ENCODE results near the gene RNPEP. TPM values are rescaled to one million over a fixed set of nuclear protein-coding genes. Genes with fewer than 3 reads are reported as not detected.
A peak's percentile ranks its signal among the peaks of the same experiment; 100 is the strongest.

RNPEP gene
- total and polyA plus RNA-seq, 2 of the 13 experiments (the other 11 are each of a cell fraction or from before 2014, with no cell fraction given): 20.6 to 38.4 TPM

DNA sequence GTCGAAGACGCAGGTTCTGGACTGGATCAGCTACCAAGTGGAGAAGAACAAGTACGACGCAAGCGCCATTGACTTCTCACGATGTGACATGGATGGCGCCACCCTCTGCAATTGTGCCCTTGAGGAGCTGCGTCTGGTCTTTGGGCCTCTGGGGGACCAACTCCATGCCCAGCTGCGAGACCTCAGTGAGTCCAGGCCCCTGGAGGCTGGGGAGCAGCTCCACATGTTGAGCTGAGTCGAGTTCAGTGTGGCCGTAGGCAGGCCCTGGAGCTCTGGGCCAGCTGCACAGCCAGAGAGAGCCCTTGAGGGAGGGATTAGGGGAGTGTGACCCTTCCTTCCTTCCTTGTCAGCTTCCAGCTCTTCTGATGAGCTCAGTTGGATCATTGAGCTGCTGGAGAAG, 29.5 kb downstream of the RNPEP start:
- peak overlapping the region; percentile 77 for H3K4me2 ChIP-seq (ENCODE audit: low read depth, low read length)
- no peak overlapping the region for H3K27ac ChIP-seq (ENCODE audit: extremely low read length, insufficient read depth, low read length)
- H3K36me3 ChIP-seq (replicated peaks in 1 of 2; ENCODE audit: control insufficient read depth in 1 of 2, insufficient read depth in 2 of 2, low read length in 2 of 2): peaks cover 23 to 40% of the 10 kb centered on the region in 2 experiments
- H3K27me3 ChIP-seq (ENCODE audit: control insufficient read depth in 1 of 2, insufficient read depth in 2 of 2, low read length in 2 of 2): no peaks in the 10 kb centered on the region; a peak in 1 of 5 replicates
- no peaks in the 10 kb centered on the region for H3K9me3 ChIP-seq (ENCODE audit: low read length)
- peak overlapping the region; percentile 82 to 97 (median 93) for H3K4me3 ChIP-seq (replicated peaks in 1 of 3; ENCODE audit: insufficient read depth in 1 of 3, low read depth in 2 of 3, low read length in 3 of 3)
- H4K20me1 ChIP-seq (ENCODE audit: insufficient read depth, low read length): peaks cover 63% of the 10 kb centered on the region
- peaks cover 37% of the 10 kb centered on the region for H3K79me2 ChIP-seq (ENCODE audit: insufficient read depth, low read length)
- CTCF ChIA-PET (ENCODE audit: low intra/inter-chr PET ratio, low total read pairs): no interaction called here
- FAIRE-seq: no peak
- H3K9ac ChIP-seq (ENCODE audit: insufficient read depth, low read depth, low read length): peak overlapping the region; percentile 92; the same call in 1 of the 2 replicates
- no peak overlapping the region for H2AFZ ChIP-seq (ENCODE audit: low read length)
- no peak for ATAC-seq
- no peak for DNase-seq (ENCODE audit: low spot score)
- in situ Hi-C loops (cut with HindIII; ENCODE audit: extremely low pct_ligation_motif_present, low pct_unique_long_range_greater_than_20kb): loop anchor here (5.0 kb wide), 1 partner anchor 105 kb away; no protein-coding TSS in a partner anchor
- TF ChIP-seq ZBTB38 (CRISPR knock-in tag; IDR thresholded peaks at IDR 0.05) (peak; percentile 38), TBX2 (CRISPR knock-in tag; IDR thresholded peaks at IDR 0.05; ENCODE audit: borderline replicate concordance) (no peak)
- TF ChIP-seq, protein P1, sequence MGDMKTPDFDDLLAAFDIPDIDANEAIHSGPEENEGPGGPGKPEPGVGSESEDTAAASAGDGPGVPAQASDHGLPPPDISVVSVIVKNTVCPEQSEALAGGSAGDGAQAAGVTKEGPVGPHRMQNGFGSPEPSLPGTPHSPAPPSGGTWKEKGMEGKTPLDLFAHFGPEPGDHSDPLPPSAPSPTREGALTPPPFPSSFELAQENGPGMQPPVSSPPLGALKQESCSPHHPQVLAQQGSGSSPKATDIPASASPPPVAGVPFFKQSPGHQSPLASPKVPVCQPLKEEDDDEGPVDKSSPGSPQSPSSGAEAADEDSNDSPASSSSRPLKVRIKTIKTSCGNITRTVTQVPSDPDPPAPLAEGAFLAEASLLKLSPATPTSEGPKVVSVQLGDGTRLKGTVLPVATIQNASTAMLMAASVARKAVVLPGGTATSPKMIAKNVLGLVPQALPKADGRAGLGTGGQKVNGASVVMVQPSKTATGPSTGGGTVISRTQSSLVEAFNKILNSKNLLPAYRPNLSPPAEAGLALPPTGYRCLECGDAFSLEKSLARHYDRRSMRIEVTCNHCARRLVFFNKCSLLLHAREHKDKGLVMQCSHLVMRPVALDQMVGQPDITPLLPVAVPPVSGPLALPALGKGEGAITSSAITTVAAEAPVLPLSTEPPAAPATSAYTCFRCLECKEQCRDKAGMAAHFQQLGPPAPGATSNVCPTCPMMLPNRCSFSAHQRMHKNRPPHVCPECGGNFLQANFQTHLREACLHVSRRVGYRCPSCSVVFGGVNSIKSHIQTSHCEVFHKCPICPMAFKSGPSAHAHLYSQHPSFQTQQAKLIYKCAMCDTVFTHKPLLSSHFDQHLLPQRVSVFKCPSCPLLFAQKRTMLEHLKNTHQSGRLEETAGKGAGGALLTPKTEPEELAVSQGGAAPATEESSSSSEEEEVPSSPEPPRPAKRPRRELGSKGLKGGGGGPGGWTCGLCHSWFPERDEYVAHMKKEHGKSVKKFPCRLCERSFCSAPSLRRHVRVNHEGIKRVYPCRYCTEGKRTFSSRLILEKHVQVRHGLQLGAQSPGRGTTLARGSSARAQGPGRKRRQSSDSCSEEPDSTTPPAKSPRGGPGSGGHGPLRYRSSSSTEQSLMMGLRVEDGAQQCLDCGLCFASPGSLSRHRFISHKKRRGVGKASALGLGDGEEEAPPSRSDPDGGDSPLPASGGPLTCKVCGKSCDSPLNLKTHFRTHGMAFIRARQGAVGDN (CRISPR knock-in tag; IDR thresholded peaks at IDR 0.05): peak; percentile 14; the same call in 1 of the 2 replicates
- intact Hi-C loops (cut with micrococcal nuclease; ENCODE audit: unreplicated experiment): no loop called here
- 91% methylated on average over 3 of the region's 11 CpGs for WGBS (ENCODE audit: low lambda C conversion rate)
- POLR2A ChIA-PET: interaction anchor here (1.3 to 3.9 kb wide), 5 partner anchors 11 to 73 kb away, joined by 3 to 118 read pairs (median 54); no protein-coding TSS in a partner anchor
- no TSS peak for BruUV-seq (replicated peaks)
- H3K4me1 ChIP-seq (ENCODE audit: insufficient read depth, low read length): peaks cover 77% of the 10 kb centered on the region

Measured in HepG2 (cell line).